ENCODE measurements around the gene SYAP1.
"Not testable (repeated sequence)": the region's sequence is repeated elsewhere in the genome, so short reads cannot be mapped to it uniquely, and the experiment has no call there.

DNA sequence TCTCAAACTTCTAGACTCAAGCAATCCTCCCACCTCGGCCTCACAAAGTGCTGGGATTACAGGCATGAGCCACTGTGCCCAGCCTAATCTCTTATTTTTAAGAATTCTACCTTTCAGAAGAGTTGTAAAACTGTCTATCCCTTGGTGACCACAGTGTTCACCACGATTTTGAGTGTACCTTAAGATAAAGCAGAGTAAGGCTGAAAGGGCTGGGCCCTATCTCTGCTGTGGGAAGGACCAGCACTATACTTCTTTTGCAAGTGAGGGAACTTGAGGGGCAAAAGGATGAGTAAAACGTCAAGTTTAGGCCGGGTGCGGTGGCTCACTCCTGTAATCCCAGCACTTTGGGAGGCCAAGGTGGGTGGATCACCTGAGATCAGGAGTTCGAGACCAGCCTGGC lies 3.0 kb upstream of the SYAP1 start:
- not testable (repeated sequence) for TF ChIP-seq CTCF (IDR thresholded peaks at IDR 0.05; ENCODE audit: poor library complexity, severe bottlenecking); POLR2AphosphoS5 (IDR thresholded peaks at IDR 0.05); SMC3 (conservative IDR thresholded peaks at IDR 0.05; ENCODE audit: poor library complexity); RAD21 (conservative IDR thresholded peaks at IDR 0.05); EZH2 (IDR thresholded peaks at IDR 0.05; ENCODE audit: borderline replicate concordance, insufficient read depth, low read length, poor library complexity, severe bottlenecking)
